Activated naive CD4-positive, alpha-beta T cell treated with anti-CD3 and anti-CD28 coated beads, Interleukin-2, amount 10 ng/mL, durations not matched to agents 7 days and 5 days (primary cell): ENCODE measurements around the gene TTC23.

Experiments
- CTCF ChIA-PET: fragments of 350-600 bp; sonication (Branson Sonifier 250); formaldehyde crosslinking; loops from one replicate; lab custom pipeline; 2021; ENCODE audit warnings: antibody characterized with exemption; lab: Charles Lee
- DNase-seq: peaks from one replicate; pipeline ENCODE4 v3.0.0-alpha.2; 2020
- H3K27ac Mint-ChIP-seq: one replicate; pipeline ENCODE4 v1.8.0; 2021; ENCODE audit warnings: mild to moderate bottlenecking, moderate library complexity, mixed read lengths
- H3K27me3 Mint-ChIP-seq: one replicate; pipeline ENCODE4 v1.8.0; 2021; ENCODE audit warnings: mild to moderate bottlenecking, mixed read lengths
- H3K36me3 Mint-ChIP-seq: one replicate; pipeline ENCODE4 v1.8.0; 2021; ENCODE audit warnings: mixed read lengths
- H3K4me1 Mint-ChIP-seq: one replicate; pipeline ENCODE4 v1.8.0; 2021; ENCODE audit warnings: mixed read lengths
- H3K4me3 Mint-ChIP-seq: one replicate; pipeline ENCODE4 v1.8.0; 2021; ENCODE audit warnings: mild to moderate bottlenecking, moderate library complexity, mixed read lengths
- H3K9me3 Mint-ChIP-seq: one replicate; pipeline ENCODE4 v1.8.0; 2021; ENCODE audit warnings: mixed read lengths

Gene TTC23

DNA sequence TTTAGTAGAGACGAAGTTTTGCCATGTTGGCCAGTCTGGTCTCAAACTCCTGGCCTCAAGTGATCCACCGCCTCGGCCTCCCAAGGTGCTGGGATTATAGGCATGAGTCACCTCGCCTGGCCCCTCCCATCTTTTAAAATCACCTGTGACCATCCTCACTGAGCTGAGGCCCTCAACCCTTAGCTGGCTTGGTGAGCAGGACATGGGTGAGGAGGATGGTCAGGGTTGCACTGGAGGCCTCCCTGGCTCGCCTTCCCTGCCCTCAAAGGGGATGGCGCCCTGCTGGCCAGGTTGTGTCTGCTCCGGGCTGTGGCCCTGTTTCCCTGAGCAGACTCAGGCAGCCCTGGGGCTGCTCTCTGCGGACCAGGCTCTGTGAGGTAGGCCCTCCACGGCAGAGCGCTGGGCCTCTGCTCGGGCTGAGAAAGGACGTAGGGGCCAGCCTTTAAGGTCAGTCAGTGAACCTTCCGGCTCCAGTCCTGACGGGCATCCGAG, 110.8 kb downstream of the TTC23 start:
- Mint-ChIP-seq H3K36me3 (no peaks in the 10 kb centered on the region), H3K4me3 (no peak overlapping the region), H3K27ac (no peak overlapping the region), H3K9me3 (no peaks in the 10 kb centered on the region), H3K4me1 (no peaks in the 10 kb centered on the region), H3K27me3 (peaks cover 8% of the 10 kb centered on the region)
- CTCF ChIA-PET = no interaction called here
- no peak for DNase-seq

DNA sequence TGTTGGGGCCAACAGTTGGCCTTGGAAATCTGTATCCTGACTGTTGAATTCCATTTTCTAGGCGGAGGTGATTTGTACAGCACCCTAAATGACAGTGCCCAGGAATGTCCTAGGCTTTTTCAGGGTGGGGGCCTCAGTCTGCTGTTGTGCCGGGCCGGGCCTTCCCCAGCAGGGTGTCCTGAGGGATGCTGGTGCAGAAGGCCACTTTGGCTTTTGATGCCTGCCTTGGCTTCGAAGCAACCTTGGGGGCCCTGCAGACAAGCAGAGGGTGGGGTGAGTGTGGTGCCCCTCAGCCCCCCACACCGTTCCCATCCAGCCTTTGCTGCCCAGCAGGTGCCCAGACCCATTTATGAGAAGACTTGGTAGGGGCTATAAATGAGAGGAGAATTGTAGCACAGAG, 111.5 kb downstream of the TTC23 start:
- Mint-ChIP-seq H3K4me1 (no peaks in the 10 kb centered on the region), H3K27ac (no peak overlapping the region), H3K27me3 (peaks cover 8% of the 10 kb centered on the region), H3K36me3 (no peaks in the 10 kb centered on the region), H3K4me3 (no peak overlapping the region), H3K9me3 (no peaks in the 10 kb centered on the region)
- DNase-seq = no peak
- CTCF ChIA-PET = no interaction called here

DNA sequence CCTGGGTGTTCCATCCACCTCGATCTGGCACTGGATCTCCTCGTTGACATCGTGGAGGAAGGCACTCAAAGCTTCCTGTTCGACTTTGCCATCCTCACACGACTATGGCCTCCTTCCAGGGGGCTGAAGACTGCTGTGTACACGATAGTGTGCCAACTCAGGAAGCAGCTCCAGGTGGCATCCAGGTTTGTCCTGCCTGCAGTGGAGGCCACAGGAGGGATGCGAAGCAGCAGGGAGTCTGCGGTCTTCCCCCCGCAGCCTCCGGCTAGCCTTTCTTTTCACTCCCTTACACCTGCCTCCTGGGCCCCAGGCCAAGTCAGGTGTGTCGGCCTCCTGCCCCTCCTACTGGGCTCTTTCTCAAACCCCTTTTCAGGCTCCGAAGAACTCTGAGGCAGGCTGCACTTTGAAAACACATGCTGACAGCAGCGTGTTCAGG, 112.3 kb downstream of the TTC23 start:
- no peak overlapping the region for H3K27ac Mint-ChIP-seq
- CTCF ChIA-PET = no interaction called here
- no peaks in the 10 kb centered on the region for H3K4me1 Mint-ChIP-seq
- no peaks in the 10 kb centered on the region for H3K9me3 Mint-ChIP-seq
- no peak overlapping the region for H3K4me3 Mint-ChIP-seq
- no peaks in the 10 kb centered on the region for H3K36me3 Mint-ChIP-seq
- peaks cover 9% of the 10 kb centered on the region for H3K27me3 Mint-ChIP-seq
- DNase-seq = no peak

DNA sequence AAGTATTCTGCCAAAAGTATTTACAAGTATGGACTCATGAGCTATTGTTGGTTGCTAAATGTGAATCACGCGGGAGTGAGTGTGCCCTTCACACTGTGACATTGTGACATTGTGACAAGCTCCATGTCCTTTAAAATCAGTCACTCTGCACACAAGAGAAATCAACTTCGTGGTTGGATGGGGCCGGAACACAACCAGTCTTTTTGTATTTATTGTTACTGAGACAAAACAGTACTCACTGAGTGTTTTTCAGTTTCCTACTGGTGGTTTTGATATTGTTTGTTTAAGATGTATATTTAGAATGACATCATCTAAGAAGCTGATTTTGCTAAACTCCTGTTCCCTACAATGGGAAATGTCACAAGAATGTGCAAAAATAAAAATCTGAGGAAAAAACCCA, 114.2 kb downstream of the TTC23 start:
- no peak overlapping the region for H3K4me3 Mint-ChIP-seq
- DNase-seq = no peak
- H3K4me1 Mint-ChIP-seq = no peaks in the 10 kb centered on the region
- H3K36me3 Mint-ChIP-seq = no peaks in the 10 kb centered on the region
- no peaks in the 10 kb centered on the region for H3K9me3 Mint-ChIP-seq
- H3K27me3 Mint-ChIP-seq = peaks cover 6% of the 10 kb centered on the region
- CTCF ChIA-PET = interaction anchor here (1.7 kb wide), 1 partner anchor 30 kb away, joined by 5 read pairs; the partner anchor contains the start of gene SYNM
- no peak overlapping the region for H3K27ac Mint-ChIP-seq

DNA sequence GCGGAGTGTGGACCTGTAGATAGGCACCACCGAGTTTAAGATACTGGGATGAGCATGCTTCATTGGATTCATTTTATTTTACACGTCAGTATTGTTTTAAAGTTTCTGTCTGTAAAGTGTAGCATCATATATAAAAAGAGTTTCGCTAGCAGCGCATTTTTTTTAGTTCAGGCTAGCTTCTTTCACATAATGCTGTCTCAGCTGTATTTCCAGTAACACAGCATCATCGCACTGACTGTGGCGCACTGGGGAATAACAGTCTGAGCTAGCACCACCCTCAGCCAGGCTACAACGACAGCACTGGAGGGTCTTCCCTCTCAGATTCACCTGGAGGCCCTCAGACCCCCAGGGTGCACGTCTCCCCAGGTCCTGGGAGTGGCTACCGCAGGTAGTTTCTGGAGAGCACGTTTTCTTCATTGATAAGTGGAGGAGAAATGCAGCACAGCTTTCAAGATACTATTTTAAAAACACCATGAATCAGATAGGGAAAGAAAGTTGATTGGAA, 115.0 kb downstream of the TTC23 start:
- no peak for DNase-seq
- H3K4me1 Mint-ChIP-seq = no peaks in the 10 kb centered on the region
- H3K27me3 Mint-ChIP-seq = peaks cover 6% of the 10 kb centered on the region
- no peaks in the 10 kb centered on the region for H3K9me3 Mint-ChIP-seq
- H3K36me3 Mint-ChIP-seq = no peaks in the 10 kb centered on the region
- no peak overlapping the region for H3K4me3 Mint-ChIP-seq
- CTCF ChIA-PET = interaction anchor here (1.4 to 1.5 kb wide), 2 partner anchors 10 to 29 kb away, joined by 3 read pairs; no protein-coding TSS in a partner anchor
- no peak overlapping the region for H3K27ac Mint-ChIP-seq

DNA sequence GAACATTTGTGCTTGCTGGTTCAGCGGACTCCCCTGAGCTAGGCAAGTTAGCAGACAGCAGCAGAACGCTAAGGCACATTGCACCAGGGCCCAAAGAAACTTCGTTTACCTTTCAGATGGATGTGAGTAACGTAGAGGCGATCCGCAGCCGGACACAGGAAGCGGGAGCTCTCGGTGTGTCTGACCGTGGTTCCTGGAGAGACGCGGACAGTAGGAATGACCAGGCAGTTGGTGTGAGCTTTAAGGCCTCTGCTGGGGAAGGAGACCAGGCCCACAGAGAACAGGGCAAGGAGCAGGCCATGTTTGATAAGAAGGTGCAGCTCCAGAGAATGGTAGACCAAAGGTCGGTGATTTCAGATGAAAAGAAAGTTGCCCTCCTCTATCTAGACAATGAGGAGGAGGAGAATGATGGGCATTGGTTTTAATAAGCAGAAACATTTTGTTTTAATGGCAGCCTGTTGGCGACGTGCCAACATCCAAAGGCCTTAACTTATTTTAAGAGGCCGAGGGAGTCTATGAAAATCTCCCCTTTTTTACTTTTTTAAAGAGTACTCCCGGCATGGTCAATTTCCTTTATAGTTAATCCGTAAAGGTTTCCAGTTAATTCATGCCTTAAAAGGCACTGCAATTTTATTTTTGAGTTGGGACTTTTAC, 116.6 kb downstream of the TTC23 start:
- Mint-ChIP-seq H3K4me1 (no peaks in the 10 kb centered on the region), H3K4me3 (no peak overlapping the region), H3K9me3 (no peaks in the 10 kb centered on the region), H3K27me3 (peaks cover 6% of the 10 kb centered on the region), H3K36me3 (no peaks in the 10 kb centered on the region), H3K27ac (no peak overlapping the region)
- DNase-seq = no peak
- CTCF ChIA-PET = interaction anchor here (1.4 to 1.5 kb wide), 2 partner anchors 8 to 27 kb away, joined by 3 read pairs; no protein-coding TSS in a partner anchor

DNA sequence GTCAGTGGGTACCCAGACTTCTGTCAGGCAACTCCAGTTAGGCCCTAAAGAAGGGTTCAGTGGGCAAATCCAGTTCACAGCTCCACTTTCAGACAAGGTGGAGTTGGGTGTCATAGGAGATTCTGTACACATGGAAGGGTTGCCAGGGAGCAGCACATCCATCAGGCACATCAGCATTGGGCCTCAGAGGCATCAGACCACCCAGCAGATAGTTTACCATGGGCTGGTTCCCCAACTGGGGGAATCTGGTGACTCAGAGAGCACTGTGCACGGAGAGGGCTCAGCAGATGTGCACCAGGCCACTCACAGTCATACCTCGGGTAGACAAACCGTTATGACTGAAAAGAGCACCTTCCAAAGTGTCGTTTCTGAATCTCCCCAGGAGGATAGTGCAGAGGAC, 117.3 kb downstream of the TTC23 start:
- DNase-seq = no peak
- no peaks in the 10 kb centered on the region for H3K36me3 Mint-ChIP-seq
- H3K9me3 Mint-ChIP-seq = no peaks in the 10 kb centered on the region
- no peaks in the 10 kb centered on the region for H3K4me1 Mint-ChIP-seq
- CTCF ChIA-PET = no interaction called here
- H3K4me3 Mint-ChIP-seq = no peak overlapping the region
- H3K27me3 Mint-ChIP-seq = peaks cover 6% of the 10 kb centered on the region
- H3K27ac Mint-ChIP-seq = no peak overlapping the region

DNA sequence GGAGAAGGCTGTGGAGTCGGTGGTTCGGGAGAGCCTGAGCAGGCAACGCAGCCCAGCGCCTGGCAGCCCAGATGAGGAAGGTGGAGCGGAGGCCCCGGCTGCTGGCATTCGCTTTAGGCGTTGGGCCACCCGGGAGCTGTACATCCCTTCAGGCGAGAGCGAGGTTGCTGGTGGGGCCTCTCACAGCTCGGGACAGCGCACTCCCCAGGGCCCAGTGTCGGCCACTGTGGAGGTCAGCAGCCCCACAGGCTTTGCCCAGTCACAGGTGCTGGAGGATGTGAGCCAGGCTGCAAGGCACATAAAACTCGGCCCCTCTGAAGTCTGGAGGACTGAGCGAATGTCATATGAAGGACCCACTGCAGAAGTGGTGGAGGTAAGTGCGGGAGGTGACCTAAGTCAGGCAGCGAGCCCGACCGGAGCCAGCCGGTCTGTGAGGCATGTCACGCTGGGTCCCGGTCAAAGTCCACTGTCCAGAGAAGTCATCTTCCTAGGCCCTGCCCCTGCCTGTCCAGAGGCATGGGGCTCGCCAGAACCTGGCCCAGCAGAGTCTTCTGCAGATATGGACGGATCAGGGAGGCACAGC, 117.8 kb downstream of the TTC23 start:
- Mint-ChIP-seq H3K27me3 (peaks cover 6% of the 10 kb centered on the region), H3K9me3 (no peaks in the 10 kb centered on the region), H3K36me3 (no peaks in the 10 kb centered on the region), H3K27ac (no peak overlapping the region), H3K4me3 (no peak overlapping the region), H3K4me1 (no peaks in the 10 kb centered on the region)
- CTCF ChIA-PET = no interaction called here
- no peak for DNase-seq

DNA sequence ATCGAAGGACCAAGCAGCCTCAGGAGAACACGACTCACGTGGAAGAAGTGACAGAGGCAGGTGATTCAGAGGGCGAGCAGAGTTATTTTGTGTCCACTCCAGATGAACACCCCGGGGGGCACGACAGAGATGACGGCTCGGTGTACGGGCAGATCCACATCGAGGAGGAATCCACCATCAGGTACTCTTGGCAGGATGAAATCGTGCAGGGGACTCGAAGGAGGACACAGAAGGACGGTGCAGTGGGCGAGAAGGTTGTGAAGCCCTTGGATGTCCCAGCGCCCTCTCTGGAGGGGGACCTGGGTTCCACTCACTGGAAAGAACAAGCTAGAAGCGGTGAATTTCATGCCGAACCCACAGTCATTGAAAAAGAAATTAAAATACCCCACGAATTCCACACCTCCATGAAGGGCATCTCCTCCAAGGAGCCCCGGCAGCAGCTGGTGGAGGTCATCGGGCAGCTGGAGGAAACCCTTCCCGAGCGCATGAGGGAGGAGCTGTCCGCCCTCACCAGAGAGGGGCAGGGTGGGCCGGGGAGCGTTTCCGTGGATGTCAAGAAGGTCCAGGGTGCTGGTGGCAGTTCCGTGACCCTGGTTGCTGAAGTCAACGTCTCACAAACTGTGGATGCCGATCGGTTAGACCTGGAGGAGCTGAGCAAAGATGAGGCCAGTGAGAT, 118.5 kb downstream of the TTC23 start:
- no peak for DNase-seq
- Mint-ChIP-seq H3K36me3 (no peaks in the 10 kb centered on the region), H3K9me3 (no peaks in the 10 kb centered on the region), H3K27ac (no peak overlapping the region), H3K4me1 (no peaks in the 10 kb centered on the region), H3K4me3 (no peak overlapping the region), H3K27me3 (peaks cover 6% of the 10 kb centered on the region)
- CTCF ChIA-PET = no interaction called here

DNA sequence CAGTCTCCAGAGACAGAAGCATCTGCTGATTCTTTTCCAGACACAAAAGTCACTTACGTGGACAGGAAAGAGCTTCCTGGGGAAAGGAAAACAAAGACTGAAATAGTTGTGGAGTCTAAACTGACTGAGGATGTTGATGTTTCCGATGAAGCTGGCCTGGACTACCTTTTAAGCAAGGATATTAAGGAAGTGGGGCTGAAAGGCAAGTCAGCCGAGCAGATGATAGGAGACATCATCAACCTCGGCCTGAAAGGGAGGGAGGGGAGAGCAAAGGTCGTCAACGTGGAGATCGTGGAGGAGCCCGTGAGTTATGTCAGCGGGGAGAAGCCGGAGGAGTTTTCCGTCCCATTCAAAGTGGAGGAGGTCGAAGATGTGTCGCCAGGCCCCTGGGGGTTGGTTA, 119.1 kb downstream of the TTC23 start:
- H3K9me3 Mint-ChIP-seq = no peaks in the 10 kb centered on the region
- H3K36me3 Mint-ChIP-seq = no peaks in the 10 kb centered on the region
- no peak overlapping the region for H3K27ac Mint-ChIP-seq
- H3K4me3 Mint-ChIP-seq = no peak overlapping the region
- no peaks in the 10 kb centered on the region for H3K4me1 Mint-ChIP-seq
- H3K27me3 Mint-ChIP-seq = peaks cover 6% of the 10 kb centered on the region
- DNase-seq = no peak
- CTCF ChIA-PET = no interaction called here

DNA sequence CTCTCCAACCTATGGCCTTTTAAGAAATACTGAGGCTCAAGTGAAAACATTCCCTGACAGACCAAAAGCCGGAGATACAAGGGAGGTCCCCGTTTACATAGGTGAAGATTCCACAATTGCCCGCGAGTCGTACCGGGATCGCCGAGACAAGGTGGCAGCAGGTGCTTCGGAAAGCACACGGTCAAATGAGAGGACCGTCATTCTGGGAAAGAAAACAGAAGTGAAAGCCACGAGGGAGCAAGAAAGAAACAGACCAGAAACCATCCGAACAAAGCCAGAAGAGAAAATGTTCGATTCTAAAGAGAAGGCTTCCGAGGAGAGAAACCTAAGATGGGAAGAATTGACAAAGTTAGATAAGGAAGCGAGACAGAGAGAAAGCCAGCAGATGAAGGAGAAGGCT, 119.7 kb downstream of the TTC23 start:
- no peak for DNase-seq

DNA sequence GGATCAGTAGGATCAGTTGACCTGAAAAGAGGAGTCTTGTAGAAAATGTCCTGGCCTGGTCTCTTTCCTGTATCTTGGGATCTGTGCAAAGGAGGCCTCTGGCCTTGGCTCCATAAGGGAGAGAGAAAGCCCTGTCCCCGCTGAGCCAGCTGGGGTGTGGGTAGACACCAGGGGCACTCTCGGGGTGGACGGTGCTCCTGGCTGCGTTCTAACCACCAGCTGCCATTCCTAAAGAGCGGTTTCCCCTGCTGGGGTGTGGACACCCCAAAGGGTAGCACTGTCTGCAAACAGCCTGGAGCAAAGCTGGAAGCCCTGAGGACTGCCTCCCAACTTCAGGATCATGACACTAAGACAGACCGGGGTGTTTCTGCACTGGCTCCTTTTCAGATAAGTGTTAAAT, 121.0 kb downstream of the TTC23 start:
- Mint-ChIP-seq H3K9me3 (no peaks in the 10 kb centered on the region), H3K27me3 (peaks cover 15% of the 10 kb centered on the region), H3K4me3 (no peak overlapping the region), H3K27ac (no peak overlapping the region), H3K4me1 (no peaks in the 10 kb centered on the region), H3K36me3 (no peaks in the 10 kb centered on the region)
- no peak for DNase-seq
- CTCF ChIA-PET = interaction anchor here (1.1 kb wide), 1 partner anchor 28 kb away, joined by 3 read pairs; no protein-coding TSS in a partner anchor

More for the DNA sequence above, 119.7 kb downstream of the TTC23 start:
- Mint-ChIP-seq H3K27me3 (peaks cover 8% of the 10 kb centered on the region), H3K4me1 (no peaks in the 10 kb centered on the region), H3K9me3 (no peaks in the 10 kb centered on the region), H3K36me3 (no peaks in the 10 kb centered on the region), H3K27ac (no peak overlapping the region), H3K4me3 (no peak overlapping the region)
- CTCF ChIA-PET = no interaction called here

DNA sequence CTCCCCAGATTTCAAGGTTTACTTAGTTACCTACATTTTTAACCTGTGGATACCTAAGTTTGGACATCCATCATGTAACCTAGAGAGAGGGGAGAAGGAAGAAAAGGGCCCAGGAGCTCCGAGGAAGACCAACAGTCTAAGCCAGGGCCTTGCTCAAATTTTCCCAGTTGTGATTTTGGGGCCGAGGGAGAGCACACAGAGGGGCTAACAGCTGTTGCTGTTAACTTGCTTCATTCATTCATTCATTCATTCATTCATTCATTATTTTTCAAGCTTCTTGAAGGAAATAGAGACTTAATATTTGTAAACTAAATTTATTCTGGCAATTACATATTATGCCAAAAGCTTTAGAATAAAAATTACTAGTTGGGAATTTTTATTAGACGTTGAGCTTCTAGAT, 121.6 kb downstream of the TTC23 start:
- Mint-ChIP-seq H3K36me3 (no peaks in the 10 kb centered on the region), H3K9me3 (no peaks in the 10 kb centered on the region), H3K27me3 (peaks cover 15% of the 10 kb centered on the region), H3K4me3 (no peak overlapping the region), H3K27ac (no peak overlapping the region), H3K4me1 (no peaks in the 10 kb centered on the region)
- CTCF ChIA-PET = interaction anchor here (1.1 kb wide), 1 partner anchor 27 kb away, joined by 3 read pairs; no protein-coding TSS in a partner anchor
- no peak for DNase-seq

DNA sequence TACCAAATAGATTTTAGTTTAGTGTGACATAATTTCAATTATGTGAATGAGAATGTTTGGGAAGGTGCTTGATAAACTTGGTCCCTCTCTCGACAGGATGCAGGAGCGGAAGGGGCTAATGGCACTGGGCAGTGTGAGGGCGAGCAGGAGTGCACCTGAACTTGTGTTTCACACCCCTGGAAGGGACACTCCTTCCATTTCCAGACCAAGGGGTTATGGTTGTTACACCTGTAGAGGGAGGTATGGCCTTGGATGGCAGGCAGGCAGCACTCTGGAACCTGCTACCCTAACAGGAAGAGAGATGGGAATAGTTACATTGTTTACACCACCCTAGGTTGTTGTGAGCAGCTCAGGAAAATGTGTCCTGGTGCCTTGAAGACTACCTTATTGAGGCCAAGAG, 122.5 kb downstream of the TTC23 start:
- Mint-ChIP-seq H3K27me3 (peaks cover 9% of the 10 kb centered on the region), H3K27ac (no peak overlapping the region), H3K4me3 (no peak overlapping the region), H3K4me1 (no peaks in the 10 kb centered on the region), H3K9me3 (no peaks in the 10 kb centered on the region), H3K36me3 (no peaks in the 10 kb centered on the region)
- CTCF ChIA-PET = no interaction called here
- DNase-seq = no peak
